BJ (cell line): ENCODE measurements around the gene CCDC33. TPM values are rescaled to one million over a fixed set of nuclear protein-coding genes. Genes with fewer than 3 reads are reported as not detected.

ENCODE experiments used
- CTCF ChIA-PET: fragments of 350-600 bp; formaldehyde crosslinking; extraction: SDS; loops from one replicate; lab custom pipeline; 2021; ENCODE audit warnings: antibody characterized with exemption, inconsistent platforms; lab: Yijun Ruan, JAX
- POLR2A ChIA-PET: fragments of 300-600 bp; sonication (Branson Sonifier 250); formaldehyde crosslinking; extraction: SDS; loops from one replicate; lab custom pipeline; 2021; ENCODE audit warnings: antibody characterized with exemption; lab: Charles Lee
- DNase-seq: peaks from one replicate; pipeline ENCODE4 v3.0.0-alpha.2; 2011; ENCODE audit warnings: low read depth
- H3K27me3 ChIP-seq: 2 replicates; pipeline ENCODE4 v1.6.0; 2011; ENCODE audit warnings: low read length; ENCODE audit not compliant: control insufficient read depth, insufficient read depth
- H3K36me3 ChIP-seq: 2 replicates; pipeline ENCODE4 v1.5.1; 2011; ENCODE audit warnings: low read length; ENCODE audit not compliant: control insufficient read depth, insufficient read depth
- H3K4me3 ChIP-seq: 2 replicates; pipeline ENCODE4 v1.5.1; 2011; ENCODE audit warnings: low read depth, mild to moderate bottlenecking, control low read depth, low read length
- CTCF ChIP-seq: IDR thresholded peaks from 2 replicates; pipeline ENCODE4 v1.5.1; 2011; ENCODE audit warnings: low read depth, mild to moderate bottlenecking, control low read depth, inconsistent platforms, low read length, moderate library complexity; ENCODE audit not compliant: insufficient read depth
- polyA plus RNA-seq: library from polyadenylated mRNA; depleted of rRNA; stranded (reverse); fragments of >200 nt; gene quantifications from 2 replicates; pipeline ENCODE4 v1.2.3, GENCODE V29; 2011

CCDC33 gene
- polyA plus RNA-seq, 1 experiment, result 0.26 TPM

GRCh38 chr15:74240897-74241614 is 4.9 kb downstream of the CCDC33 start:
- no peak for TF ChIP-seq CTCF

GRCh38 chr15:74242441-74243185 is 6.5 kb downstream of the CCDC33 start:
- Histone ChIP-seq H3K36me3 (no peaks in the 10 kb centered on the region), H3K27me3 (peaks cover 5% of the 10 kb centered on the region), H3K4me3 (no peak overlapping the region)
- no peak for TF ChIP-seq CTCF
- ChIA-PET CTCF (interaction anchor here (0.6 to 2.7 kb wide), 9 partner anchors 9 to 1405 kb away, joined by 3 to 11 read pairs (median 3); no protein-coding TSS in a partner anchor), POLR2A (no interaction called here)
- no peak for DNase-seq

More at GRCh38 chr15:74240897-74241614, 4.9 kb downstream of the CCDC33 start:
- Histone ChIP-seq H3K27me3 (peaks cover 5% of the 10 kb centered on the region), H3K36me3 (no peaks in the 10 kb centered on the region), H3K4me3 (no peak overlapping the region)
- CTCF ChIA-PET, result interaction anchor here (1.0 to 2.7 kb wide), 4 partner anchors 11 to 80 kb away, joined by 3 to 11 read pairs (median 4); no protein-coding TSS in a partner anchor
- DNase-seq, result no peak
- POLR2A ChIA-PET, result no interaction called here

- TF ChIP-seq CTCF, result no peak
Measured at GRCh38 chr15:74243431-74243830, 7.3 kb downstream of the CCDC33 start.

GRCh38 chr15:74244822-74245341 is 8.8 kb downstream of the CCDC33 start:
- no peaks in the 10 kb centered on the region for H3K36me3 ChIP-seq
- CTCF ChIA-PET, result interaction anchor here (0.9 kb wide), 1 partner anchor 76 kb away, joined by 3 read pairs; no protein-coding TSS in a partner anchor
- no peak for DNase-seq
- TF ChIP-seq CTCF, result no peak
- H3K27me3 ChIP-seq, result peaks cover 8% of the 10 kb centered on the region
- POLR2A ChIA-PET, result no interaction called here
- H3K4me3 ChIP-seq, result no peak overlapping the region

More at GRCh38 chr15:74243431-74243830, 7.3 kb downstream of the CCDC33 start:
- ChIA-PET CTCF (interaction anchor here (0.6 to 2.7 kb wide), 4 partner anchors 8 to 1404 kb away, joined by 3 to 11 read pairs (median 4); no protein-coding TSS in a partner anchor), POLR2A (no interaction called here)
- DNase-seq, result no peak
- H3K27me3 ChIP-seq, result peaks cover 7% of the 10 kb centered on the region
- H3K4me3 ChIP-seq, result no peak overlapping the region
- no peaks in the 10 kb centered on the region for H3K36me3 ChIP-seq

- no peaks in the 10 kb centered on the region for H3K36me3 ChIP-seq
- TF ChIP-seq CTCF, result no peak
- CTCF ChIA-PET, result interaction anchor here (0.9 kb wide), 1 partner anchor 76 kb away, joined by 3 read pairs; no protein-coding TSS in a partner anchor
- H3K27me3 ChIP-seq, result peaks cover 8% of the 10 kb centered on the region
- POLR2A ChIA-PET, result no interaction called here
- DNase-seq, result no peak
- no peak overlapping the region for H3K4me3 ChIP-seq
Measured at GRCh38 chr15:74245342-74245931, 9.3 kb downstream of the CCDC33 start.
